Endothelial cell of umbilical vein (primary cell): ENCODE results near the gene CEP104. TPM values are rescaled to one million over a fixed set of nuclear protein-coding genes. Genes with fewer than 3 reads are reported as not detected.

Experiments
- BruUV-seq: library from RNA; stranded (reverse); fragments of 400-500 nt; replicated peaks from 2 replicates; lab custom pipeline; 2021; lab: Mats Ljungman, UMichigan
- CTCF ChIA-PET: fragments of 300-600, 350-600 bp; sonication (Branson Sonifier 250); formaldehyde crosslinking; loops from one replicate; lab custom pipeline; 2021; ENCODE audit warnings: antibody characterized with exemption, inconsistent platforms; lab: Charles Lee
- POLR2A ChIA-PET: fragments of 300-600, 350-600 bp; sonication (Branson Sonifier 250); formaldehyde crosslinking; loops from one replicate; lab custom pipeline; 2021; ENCODE audit warnings: antibody characterized with exemption, inconsistent platforms; lab: Charles Lee
- DNase-seq: peaks from one replicate; pipeline ENCODE4 v3.0.0-alpha.2; 2011; ENCODE audit warnings: low read depth, low spot score
- FAIRE-seq: peaks from 2 replicates; lab custom pipeline; 2011; peaks lifted over from hg19 to GRCh38; lab: Jason Lieb, UNC
- H2AFZ ChIP-seq: 2 replicates; pipeline ENCODE4 v1.6.0; 2012; ENCODE audit warnings: low read depth, low read length, control low read depth, inconsistent platforms
- H3K27ac ChIP-seq: 2 replicates; pipeline ENCODE4 v1.5.1; 2011; ENCODE audit warnings: low read depth, mild to moderate bottlenecking, control low read depth, low read length, moderate library complexity; ENCODE audit not compliant: insufficient read depth
- H3K27me3 ChIP-seq, 2 experiments: 2 replicates each; pipeline versions ENCODE4 v1.6.0 to v1.6.1; 2011; ENCODE audit warnings: low read length in 2 of 2, mixed read lengths in 1 of 2; ENCODE audit not compliant: control insufficient read depth in 2 of 2, insufficient read depth in 2 of 2
- H3K36me3 ChIP-seq, 2 experiments: 2 replicates in 1 of 2; 3 replicates in 1 of 2; pipeline ENCODE4 v1.5.1; 2011; ENCODE audit warnings: low read length in 2 of 2, mild to moderate bottlenecking in 1 of 2, moderate library complexity in 1 of 2; ENCODE audit not compliant: control insufficient read depth in 2 of 2, insufficient read depth in 2 of 2; ENCODE audit errors: extremely low read depth in 1 of 2
- H3K4me1 ChIP-seq: 3 replicates; pipeline ENCODE4 v1.5.1; 2011; ENCODE audit warnings: mild to moderate bottlenecking, low read length; ENCODE audit not compliant: control insufficient read depth, insufficient read depth; ENCODE audit errors: extremely low read depth
- H3K4me2 ChIP-seq: 2 replicates; pipeline ENCODE4 v1.6.1; 2011; ENCODE audit warnings: low read length, control low read depth, mixed read lengths; ENCODE audit not compliant: insufficient read depth
- H3K4me3 ChIP-seq, 3 experiments: fragments of 200-600 bp in 1 of 3; sonication (generic), shearing (Covaris generic) in 1 of 3; replicated peaks in 1 of 3; 2 replicates each; pipeline ENCODE4 v1.5.1; 2011 to 2016; ENCODE audit warnings: control low read depth in 3 of 3, low read length in 3 of 3, mild to moderate bottlenecking in 2 of 3, inconsistent platforms in 1 of 3, low read depth in 1 of 3, moderate library complexity in 1 of 3; ENCODE audit not compliant: insufficient read depth in 1 of 3
- H3K79me2 ChIP-seq: 2 replicates; pipeline ENCODE4 v1.6.0; 2012; ENCODE audit warnings: low read length, inconsistent platforms; ENCODE audit not compliant: control insufficient read depth, insufficient read depth
- H3K9ac ChIP-seq: replicated peaks from 2 replicates; pipeline ENCODE3; 2011; ENCODE audit warnings: low read length, control low read depth; ENCODE audit not compliant: insufficient read depth; ENCODE audit errors: extremely low read depth
- H3K9me1 ChIP-seq: replicated peaks from 3 replicates; pipeline ENCODE4 v1.6.0; 2011; ENCODE audit warnings: mild to moderate bottlenecking, low read length; ENCODE audit not compliant: control insufficient read depth, insufficient read depth; ENCODE audit errors: extremely low read depth
- H3K9me3 ChIP-seq: replicated peaks from 2 replicates; pipeline ENCODE4 v1.5.1; 2012; ENCODE audit warnings: low read length, inconsistent platforms; ENCODE audit not compliant: control insufficient read depth, insufficient read depth
- H4K20me1 ChIP-seq: replicated peaks from 2 replicates; pipeline ENCODE3; 2011; ENCODE audit warnings: mild to moderate bottlenecking, low read length; ENCODE audit not compliant: control insufficient read depth, insufficient read depth; ENCODE audit errors: extremely low read depth
- CTCF ChIP-seq, 2 donors: IDR thresholded peaks; 1 replicate in 1 of 2; 2 replicates in 1 of 2; pipeline ENCODE4 v1.5.1; 2011; ENCODE audit warnings: low read length in 2 of 2, mild to moderate bottlenecking in 2 of 2, moderate library complexity in 2 of 2, control low read depth in 1 of 2, inconsistent platforms in 1 of 2, low read depth in 1 of 2; ENCODE audit not compliant: insufficient read depth in 1 of 2; ENCODE audit errors: extremely low read depth in 1 of 2
- EZH2 ChIP-seq: IDR thresholded peaks from 2 replicates; pipeline ENCODE4 v1.6.1; 2012; ENCODE audit warnings: borderline replicate concordance, low read depth, mild to moderate bottlenecking, moderate library complexity, low read length, inconsistent platforms; ENCODE audit not compliant: severe bottlenecking
- FOS ChIP-seq: IDR thresholded peaks from 2 replicates; pipeline ENCODE4 v1.6.1; 2011; ENCODE audit warnings: mild to moderate bottlenecking, low read length, moderate library complexity, borderline replicate concordance; ENCODE audit not compliant: insufficient read depth
- GATA2 ChIP-seq: IDR thresholded peaks from 2 replicates; pipeline ENCODE4 v1.7.0; 2011; ENCODE audit warnings: low read depth, mild to moderate bottlenecking, moderate library complexity, mixed read lengths, low read length; ENCODE audit not compliant: insufficient read length, insufficient read depth
- JUN ChIP-seq: IDR thresholded peaks from 2 replicates; pipeline ENCODE4 v1.6.1; 2011; ENCODE audit warnings: borderline replicate concordance, low read depth; ENCODE audit not compliant: insufficient read length, insufficient read depth
- MAX ChIP-seq: IDR thresholded peaks from 2 replicates; pipeline ENCODE4 v1.6.1; 2011; ENCODE audit not compliant: insufficient read depth, insufficient read length
- MYC ChIP-seq: IDR thresholded peaks from one replicate; pipeline ENCODE4 v1.6.1; 2011; ENCODE audit warnings: mild to moderate bottlenecking, low read depth, low read length
- POLR2A ChIP-seq: IDR thresholded peaks from 2 replicates; pipeline ENCODE4 v1.6.1; 2012; ENCODE audit warnings: low read depth, mild to moderate bottlenecking, control low read depth, low read length
- POLR2AphosphoS5 ChIP-seq: IDR thresholded peaks from 2 replicates; pipeline ENCODE4 v1.6.1; 2012; ENCODE audit warnings: low read depth, mild to moderate bottlenecking, control low read depth, low read length, moderate library complexity; ENCODE audit not compliant: insufficient read depth
- dilution Hi-C: fragments of 300-500 bp; cut with MboI; formaldehyde crosslinking; loops from one replicate; pipeline ENCODE4 v1.15.0; 2019; ENCODE audit warnings: low sequenced_read_pairs; ENCODE audit not compliant: extremely low pct_ligation_motif_present
- intact Hi-C: fragments of 100-400 bp; cut with micrococcal nuclease; formaldehyde crosslinking; loops from one replicate; pipeline ENCODE4 v1.10.0; 2022
- polyA plus RNA-seq, 4 experiments: library from polyadenylated mRNA; depleted of rRNA in 3 of 4; stranded (reverse) in 3 of 4; unstranded in 1 of 4; fragments of >200 nt; gene quantifications; 2 replicates each; pipeline versions ENCODE4 v1.2.1 to v1.2.3, GENCODE V29; 2011 to 2012; ENCODE audit warnings: missing spikeins in 1 of 4
- total RNA-seq: library from RNA; stranded (reverse); gene quantifications from 2 replicates; pipeline ENCODE4 v1.2.3, GENCODE V29; 2021

Gene CEP104
- total and polyA plus RNA-seq, 2 donors (not counting 3 experiments of a cell fraction or from before 2014, with no cell fraction given) = 12.4 to 43.0 TPM

- Histone ChIP-seq H3K4me1 (no peaks in the 10 kb centered on the region), H3K36me3 (no peaks in the 10 kb centered on the region), H2AFZ (no peak overlapping the region), H3K9me1 (no peaks in the 10 kb centered on the region), H3K4me2 (no peak overlapping the region), H3K4me3 (no peak overlapping the region), H3K9me3 (no peaks in the 10 kb centered on the region), H3K27ac (no peak overlapping the region), H3K9ac (no peak overlapping the region), H3K79me2 (no peaks in the 10 kb centered on the region), H4K20me1 (no peaks in the 10 kb centered on the region), H3K27me3 (peaks cover 0 to 1% of the 10 kb centered on the region in 2 experiments)
- intact Hi-C loops (no loop called here), dilution Hi-C loops (no loop called here)
- no peak for DNase-seq
- ChIA-PET POLR2A (no interaction called here), CTCF (no interaction called here)
- BruUV-seq = no TSS peak
- no peak for FAIRE-seq
- TF ChIP-seq MAX = no peak
- TF ChIP-seq GATA2 = no peak
- TF ChIP-seq JUN = no peak
- TF ChIP-seq POLR2A = no peak
- no peak for TF ChIP-seq MYC
- no peak for TF ChIP-seq POLR2AphosphoS5
- no peak for TF ChIP-seq EZH2
- TF ChIP-seq CTCF (IDR thresholded peaks at IDR 0.05; ENCODE audit: extremely low read depth in 1 of 2, insufficient read depth in 1 of 2, low read depth in 1 of 2, low read length in 2 of 2) = no peak
- TF ChIP-seq FOS = no peak
These were observed 49.1 kb upstream of the CEP104 start for GRCh38 chr1:3905953-3906671.
